ENCODE measurements around the gene TMEM97.

DNA sequence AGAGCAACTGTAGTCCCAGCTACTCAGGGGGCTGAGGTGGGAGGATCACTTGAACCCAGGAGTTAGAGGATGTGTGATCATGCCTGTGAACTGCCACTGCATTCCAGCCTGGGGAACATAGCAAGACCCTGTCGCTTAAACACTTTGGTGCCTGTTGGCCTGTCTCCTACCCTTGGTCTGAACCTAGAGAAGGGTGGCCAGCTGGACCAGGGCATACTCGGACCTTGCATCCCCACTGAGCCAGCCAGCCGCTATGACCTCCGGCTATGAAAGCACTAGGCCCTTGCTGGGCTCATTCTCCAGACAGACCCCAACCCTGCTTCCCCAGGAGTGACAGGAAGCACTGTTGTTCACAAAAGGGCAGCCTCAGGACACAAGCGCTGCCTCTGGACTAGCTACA, 11.7 kb downstream of the TMEM97 start:
- no peak for TF ChIP-seq CSDC2 (CRISPR knock-in tag; IDR thresholded peaks at IDR 0.05)
- no peak for TF ChIP-seq BACH2 (CRISPR knock-in tag; IDR thresholded peaks at IDR 0.05; ENCODE audit: borderline replicate concordance)
- TF ChIP-seq, protein P1, sequence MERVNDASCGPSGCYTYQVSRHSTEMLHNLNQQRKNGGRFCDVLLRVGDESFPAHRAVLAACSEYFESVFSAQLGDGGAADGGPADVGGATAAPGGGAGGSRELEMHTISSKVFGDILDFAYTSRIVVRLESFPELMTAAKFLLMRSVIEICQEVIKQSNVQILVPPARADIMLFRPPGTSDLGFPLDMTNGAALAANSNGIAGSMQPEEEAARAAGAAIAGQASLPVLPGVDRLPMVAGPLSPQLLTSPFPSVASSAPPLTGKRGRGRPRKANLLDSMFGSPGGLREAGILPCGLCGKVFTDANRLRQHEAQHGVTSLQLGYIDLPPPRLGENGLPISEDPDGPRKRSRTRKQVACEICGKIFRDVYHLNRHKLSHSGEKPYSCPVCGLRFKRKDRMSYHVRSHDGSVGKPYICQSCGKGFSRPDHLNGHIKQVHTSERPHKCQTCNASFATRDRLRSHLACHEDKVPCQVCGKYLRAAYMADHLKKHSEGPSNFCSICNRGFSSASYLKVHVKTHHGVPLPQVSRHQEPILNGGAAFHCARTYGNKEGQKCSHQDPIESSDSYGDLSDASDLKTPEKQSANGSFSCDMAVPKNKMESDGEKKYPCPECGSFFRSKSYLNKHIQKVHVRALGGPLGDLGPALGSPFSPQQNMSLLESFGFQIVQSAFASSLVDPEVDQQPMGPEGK (CRISPR knock-in tag; IDR thresholded peaks at IDR 0.05; ENCODE audit: borderline replicate concordance): no peak
- TF ChIP-seq PPARA (CRISPR knock-in tag; IDR thresholded peaks at IDR 0.05; ENCODE audit: borderline replicate concordance): no peak
- no peak for TF ChIP-seq CREB5 (CRISPR knock-in tag; IDR thresholded peaks at IDR 0.05; ENCODE audit: low read depth)
- TF ChIP-seq OSR1 (CRISPR knock-in tag; IDR thresholded peaks at IDR 0.05): no peak
- no peak for TF ChIP-seq ZNF70 (CRISPR knock-in tag; IDR thresholded peaks at IDR 0.05)
- no peak for TF ChIP-seq SNAI2 (CRISPR knock-in tag; IDR thresholded peaks at IDR 0.05)

Data from SK-N-SH treated with all-trans-retinoic acid at 6 μM for 48 hours (cell line).